CMK (cell line): ENCODE measurements around the gene EDARADD.

Experiments used
- DNase-seq: peaks from one replicate; pipeline ENCODE4 v3.0.0-alpha.2; 2010; ENCODE audit warnings: low read depth

EDARADD gene

DNA sequence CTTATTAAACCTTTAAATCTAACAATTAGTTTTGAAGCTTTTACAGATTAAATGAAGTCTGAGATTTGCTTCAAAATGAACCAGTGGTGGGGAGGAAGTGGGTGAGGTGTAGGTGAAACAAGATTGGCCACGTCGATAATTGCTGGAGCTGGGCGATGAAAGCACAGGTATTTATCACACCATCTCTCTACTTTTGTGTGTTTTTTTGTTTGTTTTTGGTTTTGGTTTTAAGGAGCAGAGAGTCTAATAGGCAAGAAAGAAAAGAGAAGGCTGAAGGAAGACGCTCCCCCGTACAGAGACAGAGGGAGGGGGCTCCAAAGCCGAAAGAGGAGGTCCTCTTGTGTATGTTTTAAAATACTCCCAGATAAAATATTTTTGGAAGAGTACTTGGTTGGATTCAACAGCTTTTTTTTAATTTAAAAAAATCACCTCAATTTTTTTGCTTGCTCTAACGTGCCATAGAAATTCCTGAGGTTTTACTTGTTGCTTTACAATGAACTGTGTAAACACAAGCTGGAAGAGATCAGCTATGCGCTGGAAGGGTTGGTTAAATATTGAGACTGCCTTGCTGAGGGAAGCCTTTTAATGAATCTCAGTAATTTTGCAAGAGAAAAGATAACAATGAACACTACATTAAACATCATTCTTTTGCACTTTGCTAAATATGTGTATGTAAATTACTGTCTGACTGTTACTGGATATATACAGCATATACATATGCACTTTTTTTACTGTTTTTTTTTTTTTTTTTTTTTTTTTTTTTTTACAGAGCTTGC, 123.0 kb downstream of the EDARADD start:
- no peak for DNase-seq

DNA sequence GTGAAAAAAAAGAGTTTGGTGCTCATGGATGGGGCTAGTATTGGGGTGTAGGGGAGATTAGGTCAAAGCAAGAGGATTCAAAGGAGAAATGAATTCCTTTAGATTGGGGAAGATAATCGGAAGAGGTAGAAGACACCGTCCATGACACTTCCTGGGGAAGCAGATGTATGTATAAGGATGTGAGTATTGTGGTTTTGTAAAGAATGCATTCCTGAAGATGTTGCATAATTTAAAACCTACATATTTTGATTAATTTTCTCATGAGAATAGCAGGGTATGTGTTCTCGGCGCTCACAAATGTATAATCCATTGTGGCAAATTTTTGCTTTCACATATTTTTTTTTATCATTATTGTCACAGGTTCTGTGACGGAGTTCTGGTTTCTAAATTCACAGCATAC, 124.2 kb downstream of the EDARADD start:
- no peak for DNase-seq

DNA sequence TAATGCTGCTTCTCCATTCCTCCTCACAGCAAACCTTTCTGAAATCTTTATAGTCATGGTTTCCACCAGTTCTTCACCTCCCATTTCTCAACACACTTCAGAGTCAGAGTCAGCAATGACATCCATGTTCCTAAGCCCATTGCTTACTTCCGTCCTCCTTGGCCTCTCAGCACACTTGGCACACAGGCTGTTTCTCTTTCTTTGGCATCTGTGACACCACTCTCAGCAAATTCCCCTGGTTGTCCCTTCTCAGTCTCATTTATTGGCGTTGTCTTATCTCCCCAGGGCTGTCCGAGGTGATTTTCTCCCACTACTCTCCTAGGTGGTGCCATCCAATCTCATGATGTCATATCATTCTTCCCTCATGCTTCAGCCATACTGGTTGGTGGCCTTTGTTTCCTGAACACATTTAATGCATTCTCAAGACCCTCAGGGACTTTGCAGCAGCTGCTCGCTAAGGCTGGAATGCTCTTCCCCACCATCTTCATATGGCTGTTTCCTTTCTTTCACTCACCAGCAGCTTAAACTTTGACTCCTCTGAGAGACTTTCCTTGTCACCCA, 126.4 kb downstream of the EDARADD start:
- DNase-seq, result no peak

DNA sequence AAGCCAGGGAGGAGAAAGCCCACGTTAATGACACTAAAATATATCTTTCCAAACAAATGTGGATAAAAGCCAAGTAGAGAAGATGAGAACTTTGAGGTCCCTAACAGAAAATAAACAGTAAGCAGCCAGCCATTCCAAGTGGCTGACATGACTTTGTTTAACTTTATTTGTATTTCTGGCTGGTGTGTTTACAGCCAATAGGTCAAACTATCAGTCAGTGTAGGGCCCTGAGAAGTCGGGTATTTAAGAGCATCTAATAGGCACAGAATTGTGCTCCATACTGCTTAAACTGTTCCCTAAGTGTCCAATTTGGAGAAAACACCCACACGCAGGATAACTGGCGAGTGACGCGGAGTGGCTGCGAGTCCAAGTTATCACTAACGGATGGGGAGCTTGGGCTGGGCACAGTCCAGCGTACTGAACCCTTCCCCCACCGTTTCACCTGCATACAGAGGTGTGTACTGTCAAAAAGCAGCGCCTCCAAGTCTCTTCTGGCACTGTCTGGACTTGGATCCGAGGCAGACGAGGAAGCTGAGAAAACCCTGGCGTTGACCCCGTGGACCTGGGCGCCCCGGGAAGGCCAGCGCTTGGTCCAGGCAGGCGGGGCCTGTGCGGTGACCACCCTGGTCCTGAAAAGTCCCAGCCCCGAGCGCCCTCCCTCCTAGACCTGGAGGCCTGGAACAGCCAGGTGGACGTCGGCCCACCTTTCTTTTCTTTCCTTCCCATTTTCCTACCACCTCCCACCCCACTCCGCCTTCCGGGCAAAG, 129.0 kb downstream of the EDARADD start:
- no peak for DNase-seq

DNA sequence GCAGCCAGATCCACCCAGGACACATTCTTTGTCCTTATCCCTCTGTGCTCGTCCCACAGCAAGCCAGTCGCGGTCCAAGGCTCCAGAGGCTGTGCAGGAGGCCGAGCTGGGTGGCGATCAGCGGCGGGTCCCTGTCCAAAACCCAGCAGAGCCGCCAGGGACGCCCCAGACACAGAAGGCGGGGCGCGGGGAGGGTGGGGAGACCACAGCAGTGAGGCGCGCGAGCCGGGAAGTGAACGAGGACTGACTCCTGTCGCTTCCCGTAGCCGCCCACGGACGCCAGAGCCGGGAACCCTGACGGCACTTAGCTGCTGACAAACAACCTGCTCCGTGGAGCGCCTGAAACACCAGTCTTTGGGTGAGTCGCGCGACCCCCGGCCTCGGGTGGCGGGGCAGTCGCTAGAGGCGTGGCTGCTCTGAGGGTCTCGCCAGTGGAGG, 129.6 kb downstream of the EDARADD start, which contains the start of gene LGALS8:
TSS of gene LGALS8 (plus strand) at position 279 of the 438 bp plus-strand sequence. CDS start 2,089 bp downstream, outside the sequence.
- peak; percentile 92 for DNase-seq

DNA sequence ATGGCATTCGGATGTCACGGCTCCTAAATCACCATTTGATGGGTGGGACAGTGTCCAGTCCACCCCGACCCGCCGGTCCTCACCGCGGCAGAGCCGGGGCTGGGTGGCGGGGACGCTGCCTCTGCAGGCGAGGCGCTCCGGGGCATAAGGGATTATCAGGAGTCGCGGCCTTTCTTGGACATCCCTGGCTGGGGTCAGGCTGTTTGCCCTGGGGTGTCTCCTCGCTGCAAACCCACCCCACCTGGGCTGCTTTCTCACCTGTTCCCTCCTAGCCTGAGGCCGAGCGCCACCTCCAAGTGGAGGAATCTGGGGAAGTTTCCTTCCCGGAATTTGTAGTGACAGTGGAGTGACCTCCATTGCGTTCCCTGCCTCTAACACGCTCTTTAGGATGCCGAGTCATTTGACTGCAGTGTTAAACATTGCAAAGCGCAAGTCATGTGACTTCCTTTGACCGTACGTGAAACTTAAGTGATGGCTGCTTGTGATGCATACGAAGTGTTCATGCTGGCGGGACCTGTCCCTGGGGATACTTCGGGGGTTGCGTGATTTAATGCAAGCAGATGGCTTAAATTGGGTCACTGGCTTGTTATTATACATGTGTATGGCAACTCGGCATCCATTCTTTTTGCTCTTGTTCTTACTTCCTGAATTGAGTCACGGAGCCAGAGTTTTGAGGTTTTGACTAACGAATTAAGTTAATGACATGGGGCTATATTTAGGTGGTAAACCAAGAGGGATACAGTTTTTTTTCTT, 130.2 kb downstream of the EDARADD start:
- peak; percentile 65 for DNase-seq

DNA sequence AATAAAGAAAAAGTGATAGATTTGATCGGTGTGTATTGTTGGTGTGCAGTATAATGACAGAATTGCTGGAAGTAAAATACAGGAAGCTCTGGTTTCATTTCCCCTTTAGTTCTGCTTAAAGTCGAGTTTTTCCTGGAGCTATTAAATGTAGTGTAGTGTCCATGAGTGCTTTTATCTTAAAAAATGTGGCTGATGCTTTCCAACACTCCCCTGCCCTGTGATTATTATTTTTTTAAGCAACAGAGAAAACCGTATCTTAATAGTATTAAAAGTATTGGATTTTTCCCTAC, 130.8 kb downstream of the EDARADD start:
- no peak for DNase-seq

DNA sequence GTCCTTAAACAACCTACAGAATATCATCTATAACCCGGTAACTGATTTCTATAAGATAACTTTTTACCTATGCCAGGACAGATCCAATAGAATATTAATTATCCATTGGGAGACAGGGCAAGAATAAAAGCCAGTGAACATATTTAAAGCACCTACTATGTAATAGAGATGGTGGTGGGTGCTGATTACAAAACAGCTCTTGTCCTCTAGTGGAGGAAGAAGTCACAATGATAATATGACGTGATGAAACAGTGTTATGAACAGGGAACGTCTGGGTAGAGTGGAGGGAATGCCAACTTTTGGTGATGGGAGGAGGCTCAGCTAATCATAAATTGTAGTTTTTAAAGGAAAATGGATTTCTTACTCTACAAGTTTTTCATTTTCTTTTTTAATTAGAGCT, 132.0 kb downstream of the EDARADD start:
- DNase-seq, result no peak

DNA sequence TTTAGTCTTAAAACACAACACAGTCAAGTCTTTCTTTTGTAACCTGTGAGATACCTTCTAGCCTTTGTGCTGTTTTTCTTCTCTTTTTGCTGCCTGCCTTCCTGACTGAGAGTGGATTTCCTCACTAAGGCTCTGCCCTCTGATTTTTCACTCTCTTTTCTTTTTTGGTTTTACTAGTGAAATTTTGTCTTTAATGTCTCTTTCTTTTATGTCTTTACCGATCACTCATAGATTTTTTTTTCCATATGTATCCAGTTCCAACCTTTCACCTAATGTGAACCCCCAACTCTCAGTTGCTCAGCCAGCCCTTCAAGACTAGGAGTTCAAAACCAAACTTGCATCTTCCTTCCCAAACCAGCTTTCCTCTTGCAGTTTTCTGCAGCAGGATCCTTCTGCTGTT, 136.2 kb downstream of the EDARADD start:
- DNase-seq, result no peak

DNA sequence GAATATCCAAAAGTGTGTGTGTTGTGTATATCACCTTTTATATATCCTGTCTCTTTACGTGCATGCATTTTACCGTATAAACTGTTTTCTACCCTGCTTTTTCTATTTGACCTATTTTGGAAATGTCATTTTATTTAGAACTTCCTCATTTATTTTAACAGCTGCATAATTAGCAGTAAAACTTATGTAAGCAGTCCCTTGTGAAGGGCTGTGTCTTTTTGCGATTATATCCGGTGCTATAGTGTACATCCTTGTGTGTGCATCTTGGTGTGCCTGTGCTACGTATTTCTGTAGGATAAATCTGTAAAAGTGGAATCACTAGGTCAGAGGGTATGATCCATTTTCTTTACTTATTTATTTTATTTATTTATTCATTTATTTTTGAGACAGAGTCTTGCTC, 136.9 kb downstream of the EDARADD start:
- no peak for DNase-seq

DNA sequence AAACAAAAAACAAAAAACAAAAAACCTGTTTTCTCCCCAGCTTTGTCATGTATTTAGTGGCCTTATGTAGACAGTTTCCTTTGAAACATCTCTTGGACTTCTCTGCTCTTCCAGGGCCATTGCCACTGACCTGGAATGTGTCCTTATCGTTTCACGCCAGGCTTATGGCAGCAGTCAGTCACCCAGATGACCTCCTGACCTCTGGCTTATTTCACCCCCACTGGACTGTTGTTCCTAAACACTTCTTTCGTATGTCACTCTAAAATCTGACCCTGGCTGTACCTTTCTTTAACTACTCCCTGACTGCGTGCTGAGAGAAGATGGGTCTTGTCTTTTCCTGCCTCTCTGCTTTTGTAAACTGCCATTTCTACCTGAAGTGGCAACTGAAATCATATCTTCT, 138.8 kb downstream of the EDARADD start:
- DNase-seq, result no peak

DNA sequence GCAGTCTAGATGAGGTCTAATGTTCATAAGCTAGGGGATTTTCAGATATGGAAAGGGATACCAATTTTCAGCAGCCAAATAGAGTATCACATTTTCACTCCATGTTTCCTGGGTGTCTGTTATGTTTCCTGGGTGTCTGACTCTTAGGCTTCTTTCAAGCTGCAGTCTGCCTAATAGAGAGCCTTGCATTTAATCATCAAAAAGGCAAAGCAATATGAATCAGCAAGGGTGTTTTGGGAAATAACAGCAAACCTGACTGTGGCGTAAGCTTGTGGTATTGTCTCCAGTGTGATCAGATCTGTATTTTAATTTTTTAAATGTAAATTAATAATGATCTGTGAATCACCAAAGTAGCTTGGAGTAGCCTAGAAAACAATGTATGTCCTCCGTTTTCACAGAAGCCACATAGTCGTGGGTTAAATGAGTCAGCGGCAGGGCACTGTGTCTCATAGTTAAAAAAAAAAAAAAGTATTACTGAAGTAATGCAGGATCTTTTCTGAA, 140.1 kb downstream of the EDARADD start:
- no peak for DNase-seq
